ENCODE data around the gene BRF1.

- TF ChIP-seq CTCF (IDR thresholded peaks at IDR 0.05; ENCODE audit: poor library complexity), result no peak
- no peak for TF ChIP-seq EZH2phosphoT487 (IDR thresholded peaks at IDR 0.05; ENCODE audit: low read depth, severe bottlenecking, unreplicated experiment)
Measured at GRCh38 chr14:105294142-105294597, 6.6 kb downstream of the BRF1 start.

Data from hepatocyte (in vitro differentiated cells).